NCI-H2081 (cell line): ENCODE data around the gene CIROP.

ENCODE experiments used
- DNase-seq, 2 experiments: peaks; one replicate each; lab custom pipeline; 2025; lab: John Stamatoyannopoulos, UW

The CIROP gene

DNA sequence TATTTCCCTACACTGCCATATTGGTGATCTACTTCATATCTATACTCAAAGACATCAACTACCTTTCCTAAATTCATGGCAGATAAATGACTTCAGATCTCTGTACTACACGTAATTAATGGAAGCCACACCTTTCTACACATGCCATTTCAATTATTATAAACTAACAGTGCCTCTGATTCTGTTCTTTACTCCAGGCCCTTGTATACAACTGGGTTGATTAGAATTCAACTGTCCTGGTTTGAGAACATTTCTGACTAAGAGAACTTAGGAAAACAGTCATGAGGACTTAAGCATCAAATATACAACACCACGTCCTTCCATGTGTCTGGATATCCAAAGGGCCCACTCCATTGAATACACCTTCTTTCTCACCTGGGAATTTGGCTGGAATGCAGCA, 11.7 kb downstream of the CIROP start:
- no peak for DNase-seq

DNA sequence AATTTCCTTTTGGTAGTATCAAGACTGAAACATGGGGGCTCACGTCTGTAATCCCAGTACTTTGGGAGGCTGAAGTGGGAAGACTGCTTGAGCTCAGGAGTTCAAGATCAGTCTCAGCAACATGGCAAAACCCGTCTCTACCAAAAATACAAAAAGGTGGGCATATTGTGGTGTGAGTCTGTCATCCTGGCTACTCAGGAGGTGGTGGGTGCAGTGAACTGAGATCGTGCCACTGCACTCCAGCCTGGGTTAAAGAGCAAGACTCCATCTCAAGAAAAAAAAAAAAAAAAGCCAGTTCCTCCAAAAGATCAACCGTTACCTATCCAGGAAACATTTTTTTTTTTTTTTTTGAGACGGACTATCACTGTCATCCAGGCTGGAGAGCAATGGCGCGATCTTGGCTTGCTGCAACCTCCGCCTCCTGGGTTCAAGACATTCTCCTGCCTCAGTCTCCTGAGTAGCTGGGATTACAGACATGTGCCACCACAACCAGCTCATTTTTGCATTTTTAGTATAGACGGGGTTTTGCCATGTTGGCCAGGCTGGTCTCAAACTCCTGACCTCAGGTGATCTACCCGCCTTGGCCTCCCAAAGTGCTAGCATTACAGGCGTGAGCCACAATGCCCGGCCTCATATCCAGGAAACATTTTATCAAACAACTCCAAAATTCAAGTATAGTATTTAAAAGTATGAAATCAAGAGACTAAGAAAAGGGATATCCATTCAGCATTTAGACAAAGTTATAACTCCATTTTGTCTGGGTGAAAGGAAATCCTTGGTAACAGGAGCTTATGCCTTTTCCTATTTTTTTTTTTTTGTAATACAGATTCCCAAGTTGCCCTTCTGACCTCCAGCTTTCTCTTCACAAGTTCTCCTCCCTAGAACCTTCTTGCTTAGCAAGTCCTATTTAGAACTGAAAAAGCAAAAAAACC, 13.2 kb downstream of the CIROP start:
- no peak for DNase-seq

DNA sequence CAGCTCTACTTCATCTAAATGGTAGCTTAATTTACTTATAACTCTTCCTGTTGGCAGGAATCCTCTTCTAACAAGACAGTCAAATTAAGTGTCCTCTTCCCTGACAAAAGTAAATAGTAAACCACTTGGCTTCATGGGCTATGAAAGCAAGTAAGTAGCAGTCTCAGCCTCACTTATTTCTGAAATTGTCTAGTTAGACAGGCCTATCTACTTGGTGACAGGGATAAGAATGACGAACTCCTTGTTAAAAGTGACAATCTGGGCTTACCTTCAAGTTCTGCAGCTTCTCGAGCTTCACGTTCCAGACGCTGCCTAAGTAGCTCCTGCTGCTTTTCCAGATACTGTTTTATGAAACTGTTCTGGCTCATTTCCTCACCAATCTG, 14.5 kb downstream of the CIROP start:
- DNase-seq: no peak

DNA sequence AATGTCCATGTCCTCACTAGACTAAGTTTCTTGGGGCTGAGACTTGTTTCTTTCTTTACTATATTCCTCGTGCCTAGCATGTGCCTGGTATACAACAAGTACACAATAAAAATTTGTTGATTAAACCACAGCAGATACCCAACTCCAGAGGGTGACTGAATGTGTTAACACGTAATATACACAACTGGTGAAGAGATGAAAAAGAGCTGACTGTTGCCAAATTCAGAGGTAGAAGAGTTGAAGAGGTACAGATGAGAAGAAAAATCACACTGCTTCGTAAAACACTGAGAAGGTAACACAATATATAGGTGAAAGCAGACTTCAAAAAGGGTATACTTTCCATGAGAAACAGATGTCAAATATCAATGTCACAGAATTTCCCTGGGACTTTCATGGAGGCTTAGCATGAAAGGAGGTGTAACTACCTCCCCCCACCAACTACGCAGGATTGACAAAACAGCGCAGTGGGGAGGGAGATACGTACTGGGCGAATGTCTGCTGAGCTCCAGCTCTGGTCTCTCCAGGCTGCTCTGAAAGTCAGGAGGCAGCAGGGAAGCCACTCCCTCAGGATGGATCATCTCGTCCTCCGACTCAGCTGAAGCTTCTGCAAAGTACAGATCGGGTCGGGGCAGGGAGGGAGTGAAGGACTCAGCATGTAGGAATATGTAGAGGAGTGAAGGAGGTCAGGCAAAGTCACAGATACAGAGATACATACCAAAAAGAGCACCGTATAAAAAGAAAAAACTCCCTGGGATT, 15.1 kb downstream of the CIROP start:
- DNase-seq: no peak

DNA sequence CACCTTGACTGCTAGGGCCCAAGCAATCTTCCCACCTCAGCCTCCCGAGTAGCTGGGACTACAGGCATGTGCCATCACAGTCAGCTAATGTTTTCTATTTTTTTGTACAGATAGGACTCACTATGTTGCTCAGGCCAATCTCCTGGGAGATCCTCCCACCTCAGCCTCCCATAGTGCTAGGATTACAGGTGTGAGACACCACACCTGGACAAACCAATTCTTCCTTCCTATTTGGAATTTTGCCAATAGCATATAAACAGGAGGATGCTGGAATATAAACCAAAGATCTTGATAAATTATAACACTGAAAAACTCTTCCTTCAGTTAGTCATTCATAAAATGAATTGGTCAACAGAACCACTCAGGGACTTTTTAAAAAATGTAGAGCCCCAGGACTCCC, 18.2 kb downstream of the CIROP start:
- no peak for DNase-seq

DNA sequence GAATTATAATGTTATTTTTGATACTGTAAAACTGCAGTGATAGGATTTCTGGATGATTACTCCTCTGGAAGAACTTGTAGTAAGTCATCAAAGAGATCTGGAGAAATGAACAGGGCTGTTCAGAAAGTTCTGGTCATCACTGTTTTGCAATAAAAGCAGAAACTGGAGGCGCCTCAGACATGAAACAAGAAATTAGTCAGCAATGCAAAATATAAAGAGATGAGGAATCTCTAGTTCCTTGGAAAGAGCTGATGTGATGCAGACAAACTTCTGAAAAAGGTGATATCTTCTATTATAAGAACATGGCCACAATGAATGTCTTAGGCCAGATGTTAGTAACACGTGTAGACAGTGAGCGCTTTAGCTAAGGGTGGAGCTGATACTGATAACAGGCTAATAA, 19.3 kb downstream of the CIROP start:
- DNase-seq: no peak

DNA sequence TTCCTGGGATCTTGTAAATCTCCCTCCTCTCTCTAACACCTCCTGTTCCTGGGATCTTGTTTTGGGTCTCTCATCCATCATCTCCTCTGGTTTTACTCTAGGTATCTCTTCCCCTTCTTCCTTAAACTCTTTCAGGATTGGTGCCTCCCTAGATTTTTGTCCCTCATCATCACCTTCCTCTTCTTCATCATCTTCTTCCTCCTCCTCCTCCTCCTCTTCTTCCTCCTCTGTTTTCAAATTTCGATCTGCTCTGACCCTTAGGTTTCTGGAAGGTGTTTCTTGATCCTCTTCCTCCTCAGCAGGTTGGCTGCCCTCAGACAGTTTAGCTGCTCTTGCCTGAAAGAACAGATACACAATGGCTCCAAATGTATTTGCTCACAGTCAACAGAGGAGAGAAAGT, 24.3 kb downstream of the CIROP start:
- DNase-seq: no peak

DNA sequence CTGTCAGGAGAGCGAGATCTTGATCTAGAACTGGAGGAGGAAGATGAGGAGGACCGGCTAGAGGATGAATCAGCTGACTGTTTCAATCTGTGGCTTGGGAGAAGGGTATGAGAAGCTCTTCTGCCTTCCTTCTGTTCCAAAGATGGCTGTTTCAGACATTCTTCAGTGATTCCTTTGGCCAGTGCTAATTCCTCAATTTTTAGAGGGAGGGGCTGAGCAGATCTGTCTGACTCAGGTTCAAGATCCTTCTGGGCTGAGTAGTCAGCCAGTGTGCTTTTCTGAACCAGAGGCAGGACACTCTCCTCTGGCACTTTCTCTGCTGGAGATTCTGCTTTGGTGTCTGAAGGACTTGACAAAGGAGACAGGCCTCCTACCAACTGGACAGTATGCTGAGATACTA, 25.1 kb downstream of the CIROP start:
- DNase-seq: no peak

DNA sequence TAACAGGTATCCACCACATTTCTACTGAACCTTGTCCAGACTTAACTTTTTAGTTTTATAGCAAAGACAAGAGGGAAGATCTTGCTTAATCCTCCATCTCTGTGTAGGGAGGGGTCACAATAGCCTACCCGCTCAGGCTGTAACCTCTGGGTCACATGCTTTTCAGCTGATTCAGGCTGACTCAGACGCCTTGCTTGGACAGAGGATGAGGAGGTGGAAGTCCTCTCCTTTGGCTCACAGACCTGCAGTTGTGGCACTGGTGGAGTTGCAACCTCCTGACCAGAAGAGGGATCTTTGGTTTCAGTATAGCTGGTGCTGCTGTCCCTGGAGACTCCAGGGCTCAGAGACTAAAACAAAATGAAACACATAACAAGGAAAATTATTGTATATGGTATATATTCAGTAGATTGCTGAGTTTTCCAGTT, 26.1 kb downstream of the CIROP start:
- DNase-seq: no peak

DNA sequence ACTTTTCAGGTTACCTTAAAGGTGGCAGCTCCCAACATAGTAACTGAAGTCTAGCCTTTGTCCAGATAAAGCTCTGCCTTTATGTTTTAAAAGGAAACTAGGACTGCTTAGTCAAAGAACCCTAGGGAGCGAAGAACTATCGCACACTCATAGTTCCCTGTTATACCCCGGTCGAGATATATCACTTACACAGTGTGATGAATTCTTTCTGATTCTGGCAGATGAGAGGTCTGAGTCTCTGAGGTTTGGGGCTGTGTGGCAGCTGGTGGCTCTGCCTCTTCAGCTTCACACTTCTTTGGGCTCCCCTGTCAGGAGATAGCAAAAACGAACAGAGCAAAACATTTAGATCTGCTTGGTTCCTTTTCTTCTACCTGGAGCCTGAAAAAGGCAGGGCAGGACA, 26.8 kb downstream of the CIROP start:
- no peak for DNase-seq

DNA sequence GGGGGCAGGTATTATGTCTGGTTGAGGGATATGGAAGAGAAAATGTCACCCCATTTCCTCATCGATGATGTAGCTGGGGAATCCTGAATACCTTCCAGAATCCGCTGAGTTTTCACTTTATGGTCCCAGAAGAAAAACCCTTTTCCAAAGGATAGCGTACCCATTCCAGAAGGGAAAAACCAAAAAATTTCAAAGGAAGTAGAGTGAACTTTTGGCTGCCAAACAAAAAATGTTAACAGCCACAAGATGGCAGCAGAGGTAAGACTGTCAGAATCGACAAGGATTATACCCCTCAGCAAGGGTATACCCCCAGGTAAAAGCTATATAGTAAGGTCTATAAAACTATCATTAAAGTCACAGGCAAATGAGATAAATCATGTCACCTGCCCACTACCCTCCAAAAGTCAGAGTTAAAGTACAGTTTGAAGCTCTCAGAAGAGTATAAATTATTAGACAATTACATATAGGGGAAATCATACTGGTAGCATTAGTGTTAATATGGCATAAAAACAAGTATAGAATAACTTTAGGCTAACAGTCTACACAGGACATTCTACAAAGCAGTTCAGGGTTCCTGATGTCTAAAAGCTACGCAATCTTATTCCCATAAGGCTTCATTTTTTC, 27.9 kb downstream of the CIROP start:
- DNase-seq: no peak

DNA sequence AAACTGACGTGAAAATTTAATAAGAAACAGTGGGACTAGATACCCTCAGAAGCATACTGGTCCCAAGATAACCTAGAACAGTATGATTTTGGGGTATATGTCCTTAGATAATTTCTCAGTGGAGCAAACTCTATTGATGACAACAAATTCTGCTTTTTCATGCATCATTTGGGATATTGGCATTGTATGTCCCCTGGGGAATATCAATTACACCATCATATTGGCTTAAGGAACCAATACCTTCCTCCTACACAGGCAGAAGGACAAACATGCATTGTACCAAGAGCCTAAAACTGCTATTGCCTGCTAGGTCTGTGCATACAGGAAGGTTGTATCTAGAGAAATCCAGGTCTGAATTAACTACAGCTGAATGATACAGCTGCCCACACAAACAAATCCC, 29.9 kb downstream of the CIROP start:
- no peak for DNase-seq

DNA sequence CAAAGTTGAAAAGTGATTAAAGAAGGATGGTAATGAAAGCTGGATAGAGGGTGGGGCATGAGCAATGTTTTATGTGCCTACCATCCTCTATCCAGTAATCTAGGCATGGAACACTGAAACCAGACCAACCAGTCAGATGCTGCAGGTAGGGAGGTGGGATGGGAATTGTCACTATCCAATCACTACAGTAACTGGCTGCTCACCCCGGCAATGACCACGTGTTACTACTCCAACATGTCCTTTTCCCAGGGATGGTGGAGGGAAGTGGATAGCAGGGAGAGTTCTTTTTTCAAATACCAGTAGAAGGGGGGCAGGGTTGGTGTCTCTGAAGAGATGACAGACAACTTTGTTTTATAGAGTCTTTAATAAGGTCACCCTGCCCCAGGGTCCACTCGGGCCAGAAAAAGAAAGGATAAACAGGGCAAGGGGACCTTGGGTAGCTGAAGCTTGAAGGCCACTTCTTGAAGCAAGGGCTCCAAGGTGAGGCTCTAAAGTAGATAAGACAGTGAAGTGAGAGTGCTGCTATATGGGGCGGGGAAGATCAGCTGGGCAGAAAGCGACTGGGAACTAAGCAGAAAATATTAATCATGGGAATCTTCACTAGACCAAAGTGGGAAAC, 32.8 kb downstream of the CIROP start:
- no peak for DNase-seq

DNA sequence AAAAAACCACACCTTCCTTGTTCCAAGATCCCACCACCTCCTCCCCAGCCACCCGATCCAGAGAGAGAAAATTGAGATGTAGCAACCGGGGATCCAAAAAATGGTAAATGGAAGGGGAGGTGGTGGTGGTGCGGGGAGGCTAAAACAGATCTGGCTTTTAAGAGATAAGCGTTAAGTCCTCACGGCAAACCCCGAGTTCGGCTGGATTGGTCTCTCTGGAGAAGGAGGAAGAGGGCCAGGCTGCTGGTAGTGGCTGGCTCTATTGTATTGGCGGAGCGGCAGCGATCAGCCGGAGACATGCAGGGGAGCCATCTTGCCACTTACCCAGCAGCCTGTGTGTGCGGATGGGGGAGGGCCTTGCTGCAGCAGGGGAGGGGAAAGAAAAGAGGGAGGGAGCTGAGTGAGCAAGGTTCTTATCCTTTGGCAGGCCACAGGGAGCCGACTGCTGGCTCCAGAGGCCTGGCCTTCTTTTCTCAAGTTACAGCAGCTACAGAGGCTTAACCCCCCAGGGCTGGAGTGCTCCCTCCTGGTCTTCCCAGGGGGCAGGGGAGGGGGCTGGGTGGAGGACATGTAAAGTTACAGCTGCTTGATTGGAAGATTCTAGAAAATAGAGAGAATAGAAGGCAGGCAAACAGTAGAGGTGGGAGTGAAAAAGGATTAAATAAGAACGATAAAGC, 33.4 kb downstream of the CIROP start:
- no peak for DNase-seq

DNA sequence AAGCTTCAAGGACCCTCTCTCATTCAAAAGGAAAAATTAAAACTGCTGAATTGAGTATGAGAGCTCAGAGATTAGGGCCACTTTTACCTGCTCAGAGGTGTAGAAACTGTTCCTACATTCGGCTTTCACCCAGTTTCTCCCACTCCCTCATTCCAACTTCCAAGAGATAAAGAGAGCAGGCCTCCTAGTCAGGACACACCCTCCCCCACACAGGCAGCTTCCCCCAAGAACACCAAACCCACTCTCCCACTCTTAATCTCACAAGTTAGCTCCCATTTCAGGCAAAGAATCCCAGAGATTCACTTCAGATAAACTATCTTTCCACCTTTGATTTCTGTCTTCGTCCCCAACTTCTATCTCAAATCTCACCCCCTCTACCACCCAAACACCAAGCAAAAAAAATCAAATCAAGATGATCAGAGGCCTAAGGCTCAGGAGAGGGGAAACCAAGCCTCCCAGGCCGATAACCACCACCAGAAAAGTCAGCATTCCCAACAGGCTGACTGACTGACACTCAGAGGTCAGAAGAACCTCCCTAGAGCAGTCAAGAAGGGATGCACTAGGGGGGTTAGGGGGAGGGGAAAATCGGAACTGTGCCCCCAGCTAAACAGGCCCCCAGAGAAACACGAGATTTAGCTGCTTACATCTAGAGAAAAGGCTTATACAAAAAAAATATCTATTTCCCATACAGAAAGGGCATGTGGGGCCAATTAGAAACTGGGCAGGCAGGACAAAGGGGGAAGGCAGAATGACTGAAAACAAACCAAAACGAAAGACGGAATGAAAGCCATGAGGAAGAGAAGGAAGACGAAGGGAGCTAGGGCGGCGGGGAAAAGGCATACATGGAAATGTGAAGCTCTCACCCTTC, 34.3 kb downstream of the CIROP start:
- DNase-seq: no peak

DNA sequence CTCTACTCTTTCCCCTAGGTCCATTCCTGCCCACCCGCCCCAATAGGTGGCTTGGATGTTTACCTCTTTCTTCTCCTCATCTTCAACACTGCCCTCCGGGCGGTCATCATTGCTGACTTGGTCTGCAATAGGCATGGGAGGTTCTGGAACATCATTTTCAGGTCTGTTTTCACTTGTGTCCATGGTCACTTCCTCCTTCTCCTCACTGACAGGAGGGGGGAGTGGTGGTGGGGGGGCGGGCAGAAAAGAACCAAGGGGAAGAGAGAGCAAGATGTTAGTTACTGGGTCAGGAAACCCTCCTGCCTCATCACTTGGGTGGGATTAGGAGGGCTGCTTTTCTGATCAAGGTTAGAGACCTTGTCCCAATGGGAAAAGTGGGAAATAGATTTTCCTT, 35.4 kb downstream of the CIROP start:
- no peak for DNase-seq

DNA sequence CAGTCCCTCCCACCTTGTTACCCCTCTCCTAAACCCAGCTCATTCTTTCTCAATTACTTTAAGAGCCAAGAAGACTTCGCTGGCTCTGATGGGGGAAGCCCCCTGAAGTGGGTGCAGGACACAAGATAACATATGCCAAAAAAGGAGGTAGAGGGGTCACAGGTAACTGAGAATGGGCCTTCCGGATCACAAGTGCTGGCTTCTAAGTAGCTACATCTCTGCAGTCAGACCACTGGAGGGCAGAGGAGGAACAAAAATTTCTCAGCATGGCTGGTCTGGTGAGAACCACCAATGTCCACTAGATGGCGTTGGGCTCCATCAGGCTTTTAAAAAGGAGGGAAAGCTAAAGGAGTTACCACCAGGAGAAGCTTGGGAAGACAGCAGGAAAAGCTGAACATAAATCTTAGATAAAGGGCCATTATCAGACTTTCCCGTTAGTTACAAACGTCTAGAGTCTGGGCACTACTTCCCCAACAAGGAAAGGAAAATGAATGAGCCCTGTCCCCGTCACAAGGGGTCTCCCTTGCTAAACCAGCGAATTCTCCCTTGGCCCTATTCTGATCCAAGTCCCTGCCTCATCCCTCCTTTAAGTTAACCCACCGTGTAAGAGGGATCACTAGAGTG, 35.9 kb downstream of the CIROP start:
- no peak for DNase-seq

DNA sequence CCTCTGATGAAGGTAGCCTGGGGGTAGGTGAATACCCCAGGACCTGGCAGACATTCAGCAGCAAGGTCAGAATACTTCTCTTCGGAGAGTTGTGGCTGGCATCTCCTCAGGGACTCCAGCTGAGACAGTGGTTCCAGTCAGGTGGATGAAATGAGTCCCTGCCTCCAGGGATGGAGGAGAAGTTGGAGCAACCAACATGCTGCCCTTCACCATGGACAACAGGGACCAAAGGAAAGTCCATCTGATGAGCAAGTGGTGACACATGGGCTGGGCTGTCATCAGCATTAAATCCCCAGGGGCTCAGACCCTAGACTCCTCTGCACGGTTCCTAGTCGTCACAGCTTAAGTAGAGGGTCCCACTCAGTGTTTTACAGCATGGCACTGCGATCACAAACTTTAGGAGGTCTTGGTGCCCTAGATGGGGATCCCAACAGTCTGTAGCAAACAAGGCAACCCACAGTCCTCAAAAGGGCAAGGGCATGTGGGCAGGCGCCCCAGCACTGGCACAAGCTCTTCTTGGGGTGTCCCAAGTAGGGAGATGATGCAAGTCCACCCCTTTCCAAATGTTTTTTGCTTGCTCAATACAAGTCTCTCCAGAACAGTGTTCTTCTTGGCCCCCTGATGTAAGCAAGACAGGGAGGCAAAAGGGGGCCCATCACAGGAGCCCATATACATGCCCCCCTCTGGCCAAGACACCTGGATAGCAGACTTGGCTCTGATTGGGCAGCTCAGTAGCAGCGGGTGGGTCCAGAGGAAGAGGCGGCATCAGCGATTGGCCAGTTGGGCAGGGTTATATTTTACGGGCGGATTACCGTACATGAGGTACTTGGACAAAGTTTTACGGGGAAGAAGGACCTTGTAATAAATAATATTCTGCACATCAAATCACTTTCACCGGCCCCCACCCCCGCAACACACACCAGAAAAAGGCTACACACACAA, 36.7 kb downstream of the CIROP start:
- no peak for DNase-seq
